ENCODE data around the gene POMT2.

- TF ChIP-seq CTCF (IDR thresholded peaks at IDR 0.05) (no peak), POLR2A (IDR thresholded peaks at IDR 0.05) (no peak)
Measured at GRCh38 chr14:77270361-77271112, 50.1 kb downstream of the POMT2 start.
